Neural cell (in vitro differentiated cells): ENCODE data around the gene UBASH3A.

ENCODE experiments used
- EP300 ChIP-seq: fragments of 450-650 bp; conservative IDR thresholded peaks from 2 replicates; pipeline ENCODE4 v1.6.1; 2014; ENCODE audit warnings: antibody characterized with exemption, mild to moderate bottlenecking, moderate library complexity; ENCODE audit not compliant: poor library complexity, severe bottlenecking
- EZH2 ChIP-seq: fragments of 200-600, 300-800 bp; shearing (Covaris generic), sonication (generic); IDR thresholded peaks from 2 replicates; pipeline ENCODE4 v1.6.1; 2014; ENCODE audit warnings: antibody characterized with exemption, low read length, borderline replicate concordance, mild to moderate bottlenecking; ENCODE audit not compliant: insufficient read depth, poor library complexity, severe bottlenecking
- POLR2AphosphoS5 ChIP-seq: IDR thresholded peaks from 2 replicates; pipeline ENCODE4 v1.6.1; 2012
- SMC3 ChIP-seq: fragments of 450-650 bp; conservative IDR thresholded peaks from 2 replicates; pipeline ENCODE4 v1.6.1; 2014; ENCODE audit warnings: antibody characterized with exemption, mild to moderate bottlenecking, moderate library complexity; ENCODE audit not compliant: poor library complexity
- TAF1 ChIP-seq: IDR thresholded peaks from 2 replicates; pipeline ENCODE4 v1.6.1; 2012; ENCODE audit warnings: low read depth
- TF ChIP-seq, protein P1 (sequence below): fragments of 450-650 bp; IDR thresholded peaks from 2 replicates; pipeline ENCODE4 v1.5.1; 2014; ENCODE audit warnings: antibody characterized with exemption, mild to moderate bottlenecking, moderate library complexity; ENCODE audit not compliant: poor library complexity, severe bottlenecking

DNA sequence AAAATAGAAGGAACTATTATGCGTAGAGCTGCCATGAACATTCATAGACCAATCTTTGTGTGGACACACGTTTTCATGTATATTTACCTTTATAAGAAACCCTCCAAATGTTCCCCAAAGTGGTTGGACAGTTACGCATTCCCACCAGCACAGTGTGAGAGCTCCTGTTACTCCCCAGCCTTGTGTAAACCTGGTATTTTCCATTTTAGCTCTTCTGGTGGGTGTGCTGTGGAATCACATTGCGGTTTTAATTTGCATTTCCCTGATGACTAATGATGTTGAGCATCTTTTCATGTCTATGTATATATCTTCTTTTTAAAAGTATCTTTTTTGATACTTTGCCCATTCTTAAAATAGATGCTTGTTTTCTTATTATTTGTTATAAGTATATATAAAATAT, 3.2 kb upstream of the UBASH3A start:
- TF ChIP-seq SMC3 = no peak
- TF ChIP-seq EP300 = no peak
- TF ChIP-seq, protein P1, sequence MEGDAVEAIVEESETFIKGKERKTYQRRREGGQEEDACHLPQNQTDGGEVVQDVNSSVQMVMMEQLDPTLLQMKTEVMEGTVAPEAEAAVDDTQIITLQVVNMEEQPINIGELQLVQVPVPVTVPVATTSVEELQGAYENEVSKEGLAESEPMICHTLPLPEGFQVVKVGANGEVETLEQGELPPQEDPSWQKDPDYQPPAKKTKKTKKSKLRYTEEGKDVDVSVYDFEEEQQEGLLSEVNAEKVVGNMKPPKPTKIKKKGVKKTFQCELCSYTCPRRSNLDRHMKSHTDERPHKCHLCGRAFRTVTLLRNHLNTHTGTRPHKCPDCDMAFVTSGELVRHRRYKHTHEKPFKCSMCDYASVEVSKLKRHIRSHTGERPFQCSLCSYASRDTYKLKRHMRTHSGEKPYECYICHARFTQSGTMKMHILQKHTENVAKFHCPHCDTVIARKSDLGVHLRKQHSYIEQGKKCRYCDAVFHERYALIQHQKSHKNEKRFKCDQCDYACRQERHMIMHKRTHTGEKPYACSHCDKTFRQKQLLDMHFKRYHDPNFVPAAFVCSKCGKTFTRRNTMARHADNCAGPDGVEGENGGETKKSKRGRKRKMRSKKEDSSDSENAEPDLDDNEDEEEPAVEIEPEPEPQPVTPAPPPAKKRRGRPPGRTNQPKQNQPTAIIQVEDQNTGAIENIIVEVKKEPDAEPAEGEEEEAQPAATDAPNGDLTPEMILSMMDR = no peak
- TF ChIP-seq EZH2 = no peak
- no peak for TF ChIP-seq POLR2AphosphoS5
- TF ChIP-seq TAF1 = no peak
